HG03039 (cell line): ENCODE data around the gene DVL1.

Experiments used
- ATAC-seq: cut with Tn5 transposase; IDR thresholded peaks from one replicate; pipeline ENCODE4 v1.9.1; 2021; ENCODE audit warnings: mild to moderate bottlenecking, moderate library complexity; ENCODE audit not compliant: unreplicated experiment

Gene DVL1

DNA sequence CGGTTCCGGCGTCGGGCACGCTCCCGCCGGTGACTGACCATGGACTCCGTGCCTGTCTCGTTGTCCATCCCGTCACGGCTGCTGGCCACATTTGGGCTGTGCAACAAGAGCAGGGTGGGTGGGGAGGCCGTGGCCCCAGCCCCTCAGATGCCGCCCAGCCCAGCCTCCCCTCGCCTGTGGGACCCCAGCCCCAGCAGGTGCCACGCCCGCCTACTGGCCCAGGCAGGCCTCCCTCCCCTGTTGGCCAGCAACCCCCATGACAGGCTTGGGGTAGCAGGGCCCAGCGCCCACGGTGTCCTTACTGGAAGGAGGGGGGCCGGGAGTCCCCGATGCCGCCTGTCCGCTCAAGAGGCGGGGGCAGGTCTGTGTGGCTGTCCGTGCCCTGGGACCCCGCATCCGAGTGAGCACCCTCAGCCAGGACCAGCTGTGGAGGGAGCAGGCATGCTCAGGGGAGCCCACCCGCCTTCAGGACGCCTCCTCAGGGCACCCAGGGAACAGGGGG is 7.1 kb downstream of the DVL1 start:
- no peak for ATAC-seq

DNA sequence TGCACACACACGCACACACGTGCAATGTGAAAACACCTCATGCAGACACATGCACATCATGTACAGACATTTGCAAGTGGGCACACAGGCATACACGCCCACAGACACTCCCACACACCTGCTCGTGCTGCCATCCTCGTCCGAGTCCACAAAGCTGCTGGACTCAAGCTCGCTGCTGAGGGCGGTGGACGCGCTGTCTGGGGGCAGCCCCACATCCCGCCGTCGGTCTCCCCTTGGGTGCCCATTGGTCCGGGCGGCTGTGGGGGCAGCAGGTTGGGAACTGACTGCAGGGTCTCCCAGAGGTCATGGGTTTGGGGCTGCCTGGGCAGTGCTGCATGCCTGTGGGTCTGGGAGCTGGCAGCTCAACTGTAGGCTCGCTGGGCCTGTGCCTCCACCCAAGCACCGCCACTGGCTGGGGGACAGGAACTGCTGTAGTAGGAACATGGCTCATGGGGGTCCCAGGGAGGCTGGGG is 7.6 kb downstream of the DVL1 start:
- no peak for ATAC-seq

GRCh38 chr1:1340791-1341548 is 8.2 kb downstream of the DVL1 start:
- no peak for ATAC-seq

DNA sequence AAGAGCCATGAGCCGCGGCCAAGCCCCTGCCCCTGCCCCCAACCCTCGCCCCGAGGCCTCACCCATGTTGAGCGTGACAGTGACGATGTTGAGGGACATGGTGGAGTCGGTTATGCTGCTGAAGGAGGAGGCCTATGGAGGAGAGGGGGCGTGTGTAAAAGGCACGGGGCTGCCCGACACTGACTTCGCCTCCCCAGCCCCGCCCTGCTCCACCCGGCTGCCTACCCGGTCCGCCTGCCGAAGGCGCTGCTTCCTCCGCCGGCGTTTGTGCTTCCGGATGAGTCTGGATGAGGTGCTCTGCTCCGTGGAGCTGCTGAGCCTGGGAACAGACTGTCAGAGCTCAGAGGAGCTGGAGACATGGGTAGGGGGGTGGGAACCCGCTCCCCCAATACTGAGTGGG is 9.0 kb downstream of the DVL1 start:
- ATAC-seq = no peak

GRCh38 chr1:1338278-1338677 is 10.9 kb downstream of the DVL1 start:
- no peak for ATAC-seq

GRCh38 chr1:1337793-1338147 is 11.4 kb downstream of the DVL1 start:
- no peak for ATAC-seq

- no peak for ATAC-seq
Measured at GRCh38 chr1:1336931-1337792, 12.1 kb downstream of the DVL1 start.

DNA sequence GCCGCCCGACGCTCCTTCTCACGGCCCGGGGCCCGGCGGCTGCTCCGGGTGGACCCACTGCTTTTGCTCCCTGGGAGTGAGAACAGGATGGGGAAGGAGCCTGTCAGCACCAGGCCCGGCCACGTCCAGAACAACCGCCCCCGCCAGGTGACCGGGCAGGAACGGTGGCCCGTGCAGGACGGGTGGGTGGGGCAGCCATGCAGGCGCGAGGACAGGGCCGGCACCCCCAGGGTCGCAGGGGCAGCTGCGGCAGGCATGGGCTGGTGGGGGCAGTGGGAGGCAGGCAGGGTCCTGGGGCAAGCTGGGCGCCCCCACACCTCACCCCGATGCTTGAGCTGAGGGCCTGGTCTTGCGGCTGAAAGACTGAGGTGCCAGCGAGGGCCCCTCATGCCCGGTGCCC is 12.8 kb downstream of the DVL1 start:
- ATAC-seq = no peak

GRCh38 chr1:1335792-1336248 is 13.4 kb downstream of the DVL1 start:
- no peak for ATAC-seq

- ATAC-seq = no peak
Measured at GRCh38 chr1:1335283-1335682, 13.9 kb downstream of the DVL1 start.

- no peak for ATAC-seq
Measured at GRCh38 chr1:1334835-1335234, 14.4 kb downstream of the DVL1 start.

DNA sequence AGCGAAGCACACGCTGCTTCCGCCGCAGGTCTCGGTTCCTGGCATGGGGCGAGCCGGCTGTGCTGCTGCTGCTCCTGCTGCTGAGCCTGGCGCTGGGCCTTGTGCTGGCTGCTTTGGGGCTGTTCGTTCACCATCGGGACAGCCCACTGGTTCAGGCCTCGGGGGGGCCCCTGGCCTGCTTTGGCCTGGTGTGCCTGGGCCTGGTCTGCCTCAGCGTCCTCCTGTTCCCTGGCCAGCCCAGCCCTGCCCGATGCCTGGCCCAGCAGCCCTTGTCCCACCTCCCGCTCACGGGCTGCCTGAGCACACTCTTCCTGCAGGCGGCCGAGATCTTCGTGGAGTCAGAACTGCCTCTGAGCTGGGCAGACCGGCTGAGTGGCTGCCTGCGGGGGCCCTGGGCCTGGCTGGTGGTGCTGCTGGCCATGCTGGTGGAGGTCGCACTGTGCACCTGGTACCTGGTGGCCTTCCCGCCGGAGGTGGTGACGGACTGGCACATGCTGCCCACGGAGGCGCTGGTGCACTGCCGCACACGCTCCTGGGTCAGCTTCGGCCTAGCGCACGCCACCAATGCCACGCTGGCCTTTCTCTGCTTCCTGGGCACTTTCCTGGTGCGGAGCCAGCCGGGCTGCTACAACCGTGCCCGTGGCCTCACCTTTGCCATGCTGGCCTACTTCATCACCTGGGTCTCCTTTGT is 15.5 kb downstream of the DVL1 start:
- no peak for ATAC-seq

DNA sequence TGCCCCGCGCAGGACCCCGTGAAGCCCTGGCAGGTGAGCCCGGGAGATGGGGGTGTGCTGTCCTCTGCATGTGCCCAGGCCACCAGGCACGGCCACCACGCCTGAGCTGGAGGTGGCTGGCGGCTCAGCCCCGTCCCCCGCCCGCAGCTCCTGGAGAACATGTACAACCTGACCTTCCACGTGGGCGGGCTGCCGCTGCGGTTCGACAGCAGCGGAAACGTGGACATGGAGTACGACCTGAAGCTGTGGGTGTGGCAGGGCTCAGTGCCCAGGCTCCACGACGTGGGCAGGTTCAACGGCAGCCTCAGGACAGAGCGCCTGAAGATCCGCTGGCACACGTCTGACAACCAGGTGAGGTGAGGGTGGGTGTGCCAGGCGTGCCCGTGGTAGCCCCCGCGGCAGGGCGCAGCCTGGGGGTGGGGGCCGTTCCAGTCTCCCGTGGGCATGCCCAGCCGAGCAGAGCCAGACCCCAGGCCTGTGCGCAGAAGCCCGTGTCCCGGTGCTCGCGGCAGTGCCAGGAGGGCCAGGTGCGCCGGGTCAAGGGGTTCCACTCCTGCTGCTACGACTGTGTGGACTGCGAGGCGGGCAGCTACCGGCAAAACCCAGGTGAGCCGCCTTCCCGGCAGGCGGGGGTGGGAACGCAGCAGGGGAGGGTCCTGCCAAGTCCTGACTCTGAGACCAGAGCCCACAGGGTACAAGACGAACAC is 16.3 kb downstream of the DVL1 start:
- ATAC-seq = no peak

DNA sequence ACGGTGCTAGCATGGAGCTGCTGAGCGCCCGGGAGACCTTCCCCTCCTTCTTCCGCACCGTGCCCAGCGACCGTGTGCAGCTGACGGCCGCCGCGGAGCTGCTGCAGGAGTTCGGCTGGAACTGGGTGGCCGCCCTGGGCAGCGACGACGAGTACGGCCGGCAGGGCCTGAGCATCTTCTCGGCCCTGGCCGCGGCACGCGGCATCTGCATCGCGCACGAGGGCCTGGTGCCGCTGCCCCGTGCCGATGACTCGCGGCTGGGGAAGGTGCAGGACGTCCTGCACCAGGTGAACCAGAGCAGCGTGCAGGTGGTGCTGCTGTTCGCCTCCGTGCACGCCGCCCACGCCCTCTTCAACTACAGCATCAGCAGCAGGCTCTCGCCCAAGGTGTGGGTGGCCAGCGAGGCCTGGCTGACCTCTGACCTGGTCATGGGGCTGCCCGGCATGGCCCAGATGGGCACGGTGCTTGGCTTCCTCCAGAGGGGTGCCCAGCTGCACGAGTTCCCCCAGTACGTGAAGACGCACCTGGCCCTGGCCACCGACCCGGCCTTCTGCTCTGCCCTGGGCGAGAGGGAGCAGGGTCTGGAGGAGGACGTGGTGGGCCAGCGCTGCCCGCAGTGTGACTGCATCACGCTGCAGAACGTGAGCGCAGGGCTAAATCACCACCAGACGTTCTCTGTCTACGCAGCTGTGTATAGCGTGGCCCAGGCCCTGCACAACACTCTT is 17.0 kb downstream of the DVL1 start:
- no peak for ATAC-seq

DNA sequence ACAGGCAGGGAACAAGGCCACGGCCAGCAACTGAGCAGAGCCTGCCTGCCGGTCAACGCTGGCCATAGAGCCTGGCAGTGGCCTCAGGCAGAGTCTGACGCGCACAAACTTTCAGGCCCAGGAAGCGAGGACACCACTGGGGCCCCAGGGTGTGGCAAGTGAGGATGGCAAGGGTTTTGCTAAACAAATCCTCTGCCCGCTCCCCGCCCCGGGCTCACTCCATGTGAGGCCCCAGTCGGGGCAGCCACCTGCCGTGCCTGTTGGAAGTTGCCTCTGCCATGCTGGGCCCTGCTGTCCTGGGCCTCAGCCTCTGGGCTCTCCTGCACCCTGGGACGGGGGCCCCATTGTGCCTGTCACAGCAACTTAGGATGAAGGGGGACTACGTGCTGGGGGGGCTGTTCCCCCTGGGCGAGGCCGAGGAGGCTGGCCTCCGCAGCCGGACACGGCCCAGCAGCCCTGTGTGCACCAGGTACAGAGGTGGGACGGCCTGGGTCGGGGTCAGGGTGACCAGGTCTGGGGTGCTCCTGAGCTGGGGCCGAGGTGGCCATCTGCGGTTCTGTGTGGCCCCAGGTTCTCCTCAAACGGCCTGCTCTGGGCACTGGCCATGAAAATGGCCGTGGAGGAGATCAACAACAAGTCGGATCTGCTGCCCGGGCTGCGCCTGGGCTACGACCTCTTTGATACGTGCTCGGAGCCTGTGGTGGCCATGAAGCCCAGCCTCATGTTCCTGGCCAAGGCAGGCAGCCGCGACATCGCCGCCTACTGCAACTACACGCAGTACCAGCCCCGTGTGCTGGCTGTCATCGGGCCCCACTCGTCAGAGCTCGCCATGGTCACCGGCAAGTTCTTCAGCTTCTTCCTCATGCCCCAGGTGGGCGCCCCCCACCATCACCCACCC is 17.9 kb downstream of the DVL1 start, which contains the start of gene TAS1R3:
TAS1R3 (plus strand) TSS at position 213 of the 898 bp plus-strand sequence; CDS start at position 279, 66 bp downstream.
- ATAC-seq = no peak

GRCh38 chr1:1330366-1331067 is 18.7 kb downstream of the DVL1 start:
- no peak for ATAC-seq

DNA sequence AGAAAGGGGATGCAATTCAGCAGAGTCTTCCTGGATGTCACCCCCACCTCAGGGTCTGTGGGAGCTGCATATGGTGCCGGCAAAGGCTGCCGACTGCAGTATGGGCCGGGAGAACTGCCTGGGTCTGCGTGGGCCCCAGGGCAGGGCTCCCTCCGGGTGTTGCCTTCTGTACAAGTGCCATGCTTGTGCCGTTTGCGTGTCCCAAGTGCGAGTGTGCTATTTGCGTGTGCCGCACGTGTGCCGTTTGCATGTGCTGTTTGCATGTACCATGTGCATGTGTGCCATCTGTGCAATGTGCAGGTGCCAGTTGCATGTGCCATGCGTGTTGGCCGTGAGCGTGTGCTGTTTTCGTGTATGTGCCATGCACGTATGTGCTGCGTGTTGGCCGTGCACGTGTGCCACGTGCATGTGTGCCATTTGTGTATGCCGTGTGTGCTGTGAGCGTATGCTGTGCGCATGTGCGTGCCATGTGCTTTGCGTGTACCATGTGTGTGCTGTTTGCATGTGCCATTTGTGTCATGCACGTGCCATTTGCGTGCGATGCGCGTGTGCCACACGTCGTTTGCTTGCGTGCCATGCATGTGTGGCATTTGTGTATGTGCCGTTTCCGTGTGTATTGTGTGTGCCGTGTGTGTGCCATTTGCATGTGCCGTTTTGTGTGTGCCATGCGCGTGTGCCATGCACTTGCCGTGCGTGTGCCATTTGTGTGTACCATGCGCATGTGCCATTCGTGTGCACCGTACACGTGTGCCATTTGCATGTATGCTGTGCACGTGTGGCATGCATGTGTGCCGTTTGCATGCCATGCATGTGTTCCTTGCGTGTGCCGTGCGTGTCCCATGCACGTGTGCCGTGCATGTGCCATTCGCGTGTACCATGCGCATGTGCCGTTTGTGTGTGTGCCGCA is 19.7 kb downstream of the DVL1 start:
- ATAC-seq = no peak
